HG03108 (cell line): ENCODE measurements around the gene YY1.
"Not testable (repeated sequence)": the region's sequence is repeated elsewhere in the genome, so short reads cannot be mapped to it uniquely, and the experiment has no call there.

Source experiments
- ATAC-seq: cut with Tn5 transposase; IDR thresholded peaks from one replicate; pipeline ENCODE4 v1.9.1; 2021; ENCODE audit warnings: moderate library complexity; ENCODE audit not compliant: unreplicated experiment

The YY1 gene

GRCh38 chr14:100295376-100296105 lies 56.6 kb downstream of the YY1 start:
- no peak for ATAC-seq

GRCh38 chr14:100296106-100296651 lies 57.2 kb downstream of the YY1 start:
- no peak for ATAC-seq

GRCh38 chr14:100296729-100297128 lies 57.8 kb downstream of the YY1 start:
- not testable (repeated sequence) for ATAC-seq

GRCh38 chr14:100297320-100298300 lies 58.7 kb downstream of the YY1 start:
- peak; percentile 68 for ATAC-seq

- no peak for ATAC-seq
Observed at GRCh38 chr14:100298551-100299237, 59.8 kb downstream of the YY1 start.

- no peak for ATAC-seq
Observed at GRCh38 chr14:100299238-100299560, 60.3 kb downstream of the YY1 start.

GRCh38 chr14:100302616-100303015 lies 63.7 kb downstream of the YY1 start:
- ATAC-seq, result no peak

- ATAC-seq, result no peak
Observed at GRCh38 chr14:100303179-100303578, 64.2 kb downstream of the YY1 start.

- no peak for ATAC-seq
Observed at GRCh38 chr14:100303925-100304324, 65.0 kb downstream of the YY1 start.

- no peak for ATAC-seq
Observed at GRCh38 chr14:100304825-100305323, 65.9 kb downstream of the YY1 start.

- ATAC-seq, result peak; percentile 1
Observed at GRCh38 chr14:100305324-100306100, 66.6 kb downstream of the YY1 start.

GRCh38 chr14:100306101-100306997 lies 67.4 kb downstream of the YY1 start, which contains the start of gene SLC25A29:
Gene SLC25A29, minus strand, starts transcription at chr14:100306444. Its CDS starts 212 bp downstream, at chr14:100306232.
- ATAC-seq, result peak; percentile 91

- ATAC-seq, result no peak
Observed at GRCh38 chr14:100306998-100307765, 68.2 kb downstream of the YY1 start.

- ATAC-seq, result no peak
Observed at GRCh38 chr14:100307766-100308426, 69.0 kb downstream of the YY1 start.

GRCh38 chr14:100308427-100308792 lies 69.5 kb downstream of the YY1 start:
- ATAC-seq, result not testable (repeated sequence)

- no peak for ATAC-seq
Observed at GRCh38 chr14:100309028-100309737, 70.2 kb downstream of the YY1 start.
